ENCODE data around the gene IGSF3. TPM values are rescaled to one million over a fixed set of nuclear protein-coding genes. Genes with fewer than 3 reads are reported as not detected.

IGSF3 gene
- total and polyA plus RNA-seq, 2 of the 8 experiments (the other 6 are each of a cell fraction or from before 2014, with no cell fraction given), result 30.0 to 32.2 TPM

DNA sequence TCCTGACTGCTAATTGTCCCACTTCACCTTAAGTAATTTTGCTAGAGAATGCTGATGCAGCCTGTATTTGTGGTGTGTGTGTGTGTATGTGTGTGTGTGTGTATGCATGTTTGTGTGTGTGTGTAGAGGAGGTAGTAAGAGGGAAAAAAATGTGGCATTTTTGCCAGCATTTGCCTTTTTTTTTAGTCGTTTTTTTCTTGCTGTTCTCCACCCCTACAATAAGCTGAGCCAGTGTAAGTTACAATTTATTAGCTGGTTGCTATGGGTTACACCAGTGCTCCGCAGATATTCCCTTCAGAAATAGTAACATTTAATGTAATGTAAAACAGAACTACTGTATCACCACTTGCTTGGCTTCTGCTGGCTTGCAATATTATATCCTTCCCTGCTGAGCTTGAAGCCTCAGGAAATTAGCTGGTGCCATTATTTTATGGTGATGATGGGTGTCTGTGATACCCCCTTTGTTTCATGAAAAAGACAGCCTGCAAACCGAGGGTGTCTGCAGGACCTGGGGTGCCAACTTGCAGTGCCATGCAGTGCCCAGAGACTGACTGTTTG lies 23.4 kb upstream of the IGSF3 start (continued):
- TF ChIP-seq, protein P1, sequence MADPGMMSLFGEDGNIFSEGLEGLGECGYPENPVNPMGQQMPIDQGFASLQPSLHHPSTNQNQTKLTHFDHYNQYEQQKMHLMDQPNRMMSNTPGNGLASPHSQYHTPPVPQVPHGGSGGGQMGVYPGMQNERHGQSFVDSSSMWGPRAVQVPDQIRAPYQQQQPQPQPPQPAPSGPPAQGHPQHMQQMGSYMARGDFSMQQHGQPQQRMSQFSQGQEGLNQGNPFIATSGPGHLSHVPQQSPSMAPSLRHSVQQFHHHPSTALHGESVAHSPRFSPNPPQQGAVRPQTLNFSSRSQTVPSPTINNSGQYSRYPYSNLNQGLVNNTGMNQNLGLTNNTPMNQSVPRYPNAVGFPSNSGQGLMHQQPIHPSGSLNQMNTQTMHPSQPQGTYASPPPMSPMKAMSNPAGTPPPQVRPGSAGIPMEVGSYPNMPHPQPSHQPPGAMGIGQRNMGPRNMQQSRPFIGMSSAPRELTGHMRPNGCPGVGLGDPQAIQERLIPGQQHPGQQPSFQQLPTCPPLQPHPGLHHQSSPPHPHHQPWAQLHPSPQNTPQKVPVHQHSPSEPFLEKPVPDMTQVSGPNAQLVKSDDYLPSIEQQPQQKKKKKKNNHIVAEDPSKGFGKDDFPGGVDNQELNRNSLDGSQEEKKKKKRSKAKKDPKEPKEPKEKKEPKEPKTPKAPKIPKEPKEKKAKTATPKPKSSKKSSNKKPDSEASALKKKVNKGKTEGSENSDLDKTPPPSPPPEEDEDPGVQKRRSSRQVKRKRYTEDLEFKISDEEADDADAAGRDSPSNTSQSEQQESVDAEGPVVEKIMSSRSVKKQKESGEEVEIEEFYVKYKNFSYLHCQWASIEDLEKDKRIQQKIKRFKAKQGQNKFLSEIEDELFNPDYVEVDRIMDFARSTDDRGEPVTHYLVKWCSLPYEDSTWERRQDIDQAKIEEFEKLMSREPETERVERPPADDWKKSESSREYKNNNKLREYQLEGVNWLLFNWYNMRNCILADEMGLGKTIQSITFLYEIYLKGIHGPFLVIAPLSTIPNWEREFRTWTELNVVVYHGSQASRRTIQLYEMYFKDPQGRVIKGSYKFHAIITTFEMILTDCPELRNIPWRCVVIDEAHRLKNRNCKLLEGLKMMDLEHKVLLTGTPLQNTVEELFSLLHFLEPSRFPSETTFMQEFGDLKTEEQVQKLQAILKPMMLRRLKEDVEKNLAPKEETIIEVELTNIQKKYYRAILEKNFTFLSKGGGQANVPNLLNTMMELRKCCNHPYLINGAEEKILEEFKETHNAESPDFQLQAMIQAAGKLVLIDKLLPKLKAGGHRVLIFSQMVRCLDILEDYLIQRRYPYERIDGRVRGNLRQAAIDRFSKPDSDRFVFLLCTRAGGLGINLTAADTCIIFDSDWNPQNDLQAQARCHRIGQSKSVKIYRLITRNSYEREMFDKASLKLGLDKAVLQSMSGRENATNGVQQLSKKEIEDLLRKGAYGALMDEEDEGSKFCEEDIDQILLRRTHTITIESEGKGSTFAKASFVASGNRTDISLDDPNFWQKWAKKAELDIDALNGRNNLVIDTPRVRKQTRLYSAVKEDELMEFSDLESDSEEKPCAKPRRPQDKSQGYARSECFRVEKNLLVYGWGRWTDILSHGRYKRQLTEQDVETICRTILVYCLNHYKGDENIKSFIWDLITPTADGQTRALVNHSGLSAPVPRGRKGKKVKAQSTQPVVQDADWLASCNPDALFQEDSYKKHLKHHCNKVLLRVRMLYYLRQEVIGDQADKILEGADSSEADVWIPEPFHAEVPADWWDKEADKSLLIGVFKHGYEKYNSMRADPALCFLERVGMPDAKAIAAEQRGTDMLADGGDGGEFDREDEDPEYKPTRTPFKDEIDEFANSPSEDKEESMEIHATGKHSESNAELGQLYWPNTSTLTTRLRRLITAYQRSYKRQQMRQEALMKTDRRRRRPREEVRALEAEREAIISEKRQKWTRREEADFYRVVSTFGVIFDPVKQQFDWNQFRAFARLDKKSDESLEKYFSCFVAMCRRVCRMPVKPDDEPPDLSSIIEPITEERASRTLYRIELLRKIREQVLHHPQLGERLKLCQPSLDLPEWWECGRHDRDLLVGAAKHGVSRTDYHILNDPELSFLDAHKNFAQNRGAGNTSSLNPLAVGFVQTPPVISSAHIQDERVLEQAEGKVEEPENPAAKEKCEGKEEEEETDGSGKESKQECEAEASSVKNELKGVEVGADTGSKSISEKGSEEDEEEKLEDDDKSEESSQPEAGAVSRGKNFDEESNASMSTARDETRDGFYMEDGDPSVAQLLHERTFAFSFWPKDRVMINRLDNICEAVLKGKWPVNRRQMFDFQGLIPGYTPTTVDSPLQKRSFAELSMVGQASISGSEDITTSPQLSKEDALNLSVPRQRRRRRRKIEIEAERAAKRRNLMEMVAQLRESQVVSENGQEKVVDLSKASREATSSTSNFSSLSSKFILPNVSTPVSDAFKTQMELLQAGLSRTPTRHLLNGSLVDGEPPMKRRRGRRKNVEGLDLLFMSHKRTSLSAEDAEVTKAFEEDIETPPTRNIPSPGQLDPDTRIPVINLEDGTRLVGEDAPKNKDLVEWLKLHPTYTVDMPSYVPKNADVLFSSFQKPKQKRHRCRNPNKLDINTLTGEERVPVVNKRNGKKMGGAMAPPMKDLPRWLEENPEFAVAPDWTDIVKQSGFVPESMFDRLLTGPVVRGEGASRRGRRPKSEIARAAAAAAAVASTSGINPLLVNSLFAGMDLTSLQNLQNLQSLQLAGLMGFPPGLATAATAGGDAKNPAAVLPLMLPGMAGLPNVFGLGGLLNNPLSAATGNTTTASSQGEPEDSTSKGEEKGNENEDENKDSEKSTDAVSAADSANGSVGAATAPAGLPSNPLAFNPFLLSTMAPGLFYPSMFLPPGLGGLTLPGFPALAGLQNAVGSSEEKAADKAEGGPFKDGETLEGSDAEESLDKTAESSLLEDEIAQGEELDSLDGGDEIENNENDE (IDR thresholded peaks at IDR 0.05; ENCODE audit: insufficient replicate concordance, low read length), result no peak
- TF ChIP-seq SP2 (IDR thresholded peaks at IDR 0.05; ENCODE audit: low read length), result no peak

Measured in H1 (cell line).